H9 (cell line): ENCODE measurements around the gene ZNF652. TPM values are rescaled to one million over a fixed set of nuclear protein-coding genes. Genes with fewer than 3 reads are reported as not detected.
A peak's percentile ranks its signal among the peaks of the same experiment; 100 is the strongest.

ENCODE experiments used
- DNase-seq: peaks from one replicate; pipeline ENCODE4 v3.0.0-alpha.2; 2017
- H2AFZ ChIP-seq: one replicate; pipeline ENCODE4 v1.6.1; 2013; ENCODE audit warnings: mild to moderate bottlenecking, low read length, control low read depth, moderate library complexity
- H2AK5ac ChIP-seq: 2 replicates; pipeline ENCODE4 v1.6.1; 2013; ENCODE audit warnings: low read length, control low read depth, mixed read lengths; ENCODE audit not compliant: insufficient read length
- H2BK120ac ChIP-seq: one replicate; pipeline ENCODE4 v1.6.1; 2013; ENCODE audit warnings: low read depth, mild to moderate bottlenecking, low read length, control low read depth, inconsistent platforms; ENCODE audit not compliant: poor library complexity, severe bottlenecking
- H2BK12ac ChIP-seq: 2 replicates; pipeline ENCODE4 v1.6.1; 2013; ENCODE audit warnings: low read length, control low read depth, mixed read lengths, low read depth; ENCODE audit not compliant: insufficient read length
- H2BK15ac ChIP-seq: 2 replicates; pipeline ENCODE4 v1.6.1; 2013; ENCODE audit warnings: low read depth, low read length, control low read depth
- H2BK20ac ChIP-seq: one replicate; pipeline ENCODE4 v1.6.1; 2013; ENCODE audit warnings: low read depth, mild to moderate bottlenecking, low read length, control low read depth, inconsistent platforms; ENCODE audit not compliant: poor library complexity, severe bottlenecking
- H2BK5ac ChIP-seq: 2 replicates; pipeline ENCODE4 v1.6.1; 2013; ENCODE audit warnings: low read length, control low read depth, mixed read lengths; ENCODE audit not compliant: insufficient read length
- H3K14ac ChIP-seq: 2 replicates; pipeline ENCODE4 v1.6.1; 2013; ENCODE audit warnings: low read length, control low read depth; ENCODE audit not compliant: insufficient read depth
- H3K18ac ChIP-seq: 2 replicates; pipeline ENCODE4 v1.6.1; 2013; ENCODE audit warnings: low read depth, mild to moderate bottlenecking, mixed read lengths, low read length, control low read depth; ENCODE audit not compliant: insufficient read length
- H3K23ac ChIP-seq: 2 replicates; pipeline ENCODE4 v1.6.1; 2013; ENCODE audit warnings: low read length, control low read depth, mixed read lengths, low read depth; ENCODE audit not compliant: insufficient read length
- H3K23me2 ChIP-seq: 2 replicates; pipeline ENCODE4 v1.6.1; 2013; ENCODE audit warnings: low read depth, mild to moderate bottlenecking, mixed read lengths, low read length, control low read depth; ENCODE audit not compliant: insufficient read length, poor library complexity, severe bottlenecking
- H3K27ac ChIP-seq: 2 replicates; pipeline ENCODE4 v1.5.1; 2013; ENCODE audit warnings: low read length, control low read depth, mixed read lengths, low read depth; ENCODE audit not compliant: insufficient read length
- H3K27me3 ChIP-seq: 2 replicates; pipeline ENCODE4 v1.6.1; 2013; ENCODE audit warnings: low read length, control low read depth, inconsistent platforms; ENCODE audit not compliant: insufficient read depth
- H3K4ac ChIP-seq: 2 replicates; pipeline ENCODE4 v1.6.1; 2013; ENCODE audit warnings: low read depth, mild to moderate bottlenecking, control low read depth, inconsistent platforms, low read length, moderate library complexity
- H3K4me1 ChIP-seq: 2 replicates; pipeline ENCODE4 v1.6.1; 2013; ENCODE audit warnings: low read length, control low read depth, inconsistent platforms; ENCODE audit not compliant: insufficient read depth
- H3K4me2 ChIP-seq: 2 replicates; pipeline ENCODE4 v1.6.1; 2013; ENCODE audit warnings: low read length, control low read depth, mixed read lengths; ENCODE audit not compliant: insufficient read length, insufficient read depth
- H3K56ac ChIP-seq: 2 replicates; pipeline ENCODE4 v1.6.1; 2013; ENCODE audit warnings: low read depth, mild to moderate bottlenecking, mixed read lengths, low read length, control low read depth; ENCODE audit not compliant: insufficient read length
- H3K79me1 ChIP-seq: 2 replicates; pipeline ENCODE4 v1.6.1; 2013; ENCODE audit warnings: low read depth, mild to moderate bottlenecking, moderate library complexity, low read length, control low read depth, inconsistent platforms; ENCODE audit not compliant: insufficient read depth, poor library complexity, severe bottlenecking
- H3K79me2 ChIP-seq: 2 replicates; pipeline ENCODE4 v1.6.1; 2013; ENCODE audit warnings: low read length, control low read depth, inconsistent platforms; ENCODE audit not compliant: insufficient read depth
- H3K9ac ChIP-seq: 2 replicates; pipeline ENCODE4 v1.6.1; 2013; ENCODE audit warnings: low read length, control low read depth, mixed read lengths; ENCODE audit not compliant: insufficient read length; ENCODE audit errors: extremely low read depth
- H3K9me3 ChIP-seq: one replicate; pipeline ENCODE4 v1.6.1; 2013; ENCODE audit warnings: low read depth, low read length, inconsistent platforms; ENCODE audit not compliant: control insufficient read depth
- H3T11ph ChIP-seq: one replicate; pipeline ENCODE4 v1.6.1; 2013; ENCODE audit warnings: mild to moderate bottlenecking, low read length, control low read depth, inconsistent platforms
- H4K20me1 ChIP-seq: one replicate; pipeline ENCODE4 v1.6.1; 2013; ENCODE audit not compliant: control insufficient read depth, insufficient read length, insufficient read depth
- H4K5ac ChIP-seq: 2 replicates; pipeline ENCODE4 v1.6.1; 2013; ENCODE audit warnings: low read depth, mild to moderate bottlenecking, mixed read lengths, low read length, control low read depth; ENCODE audit not compliant: insufficient read length
- H4K8ac ChIP-seq: replicated peaks from 2 replicates; pipeline ENCODE4 v1.6.1; 2013; ENCODE audit warnings: low read length, control low read depth, mixed read lengths, low read depth; ENCODE audit not compliant: insufficient read length
- H4K91ac ChIP-seq: 2 replicates; pipeline ENCODE4 v1.6.1; 2013; ENCODE audit warnings: low read depth, mild to moderate bottlenecking, moderate library complexity, mixed read lengths, low read length, control low read depth; ENCODE audit not compliant: insufficient read length
- H3K27ac Mint-ChIP-seq, 3 experiments: 2 replicates in 2 of 3; 3 replicates in 1 of 3; pipeline ENCODE4 v1.8.0; 2020 to 2021; ENCODE audit warnings: mixed read lengths in 3 of 3, mild to moderate bottlenecking in 1 of 3, moderate library complexity in 1 of 3
- H3K27me3 Mint-ChIP-seq: 2 replicates; pipeline ENCODE4 v1.8.0; 2021; ENCODE audit warnings: low read depth, mild to moderate bottlenecking, moderate library complexity, mixed read lengths
- H3K36me3 Mint-ChIP-seq, 3 experiments: 2 replicates in 2 of 3; 3 replicates in 1 of 3; pipeline ENCODE4 v1.8.0; 2020 to 2021; ENCODE audit warnings: low read depth in 3 of 3, mixed read lengths in 3 of 3; ENCODE audit not compliant: insufficient read depth in 1 of 3
- H3K4me1 Mint-ChIP-seq, 2 experiments: 2 replicates each; pipeline ENCODE4 v1.8.0; 2020; ENCODE audit warnings: mixed read lengths in 2 of 2
- H3K4me3 Mint-ChIP-seq, 2 experiments: 2 replicates in 1 of 2; 3 replicates in 1 of 2; pipeline ENCODE4 v1.8.0; 2020 to 2021; ENCODE audit warnings: mild to moderate bottlenecking in 2 of 2, mixed read lengths in 2 of 2, moderate library complexity in 1 of 2
- H3K9me3 Mint-ChIP-seq, 2 experiments: 2 replicates in 1 of 2; 3 replicates in 1 of 2; pipeline ENCODE4 v1.8.0; 2020; ENCODE audit warnings: mild to moderate bottlenecking in 2 of 2, mixed read lengths in 2 of 2, moderate library complexity in 1 of 2
- CTCF ChIP-seq: fragments of 200-600 bp; sonication (generic); conservative IDR thresholded peaks from 3 replicates; pipeline ENCODE4 v1.8.0; 2021; ENCODE audit warnings: antibody characterized with exemption, mild to moderate bottlenecking
- WGBS: extraction: QIAGEN DNeasy Blood & Tissue Kit; methylation state at CpG from one replicate; pipeline ENCODE4 v1.1.7; 2013; ENCODE audit warnings: missing lambda C conversion rate, low lambda C conversion rate, mixed read lengths; ENCODE audit not compliant: insufficient read length; ENCODE audit errors: extremely low coverage; 5-methylcytosine and 5-hydroxymethylcytosine counted together
- total RNA-seq: library from RNA; stranded (reverse); gene quantifications from 2 replicates; pipeline ENCODE4 v1.2.1, GENCODE V29; 2021

The ZNF652 gene
- total RNA-seq, 1 experiment from 2014 or later, result 33.6 TPM

- H3K4me1 ChIP-seq, result no peaks in the 10 kb centered on the region
- no peak overlapping the region for H2BK5ac ChIP-seq
- no peak for TF ChIP-seq CTCF
- no peak overlapping the region for H4K91ac ChIP-seq
- H4K5ac ChIP-seq, result no peak overlapping the region
- H2AK5ac ChIP-seq, result no peak overlapping the region
- no peak overlapping the region for H3K4ac ChIP-seq
- peaks cover 4% of the 10 kb centered on the region; the same call in 1 of the 2 replicates for H3K79me2 ChIP-seq
- Mint-ChIP-seq H3K27me3 (no peaks in the 10 kb centered on the region), H3K27ac (peak overlapping the region in 2 of 3 experiments; percentile 27 to 38; a peak in 3 of 7 replicates), H3K36me3 (peaks cover 0 to under 1% (median 0%) of the 10 kb centered on the region in 3 experiments; a peak in 1 of 7 replicates), H3K4me1 (peaks cover 10 to 19% of the 10 kb centered on the region in 2 experiments), H3K4me3 (no peak overlapping the region; a peak in 1 of 5 replicates), H3K9me3 (no peaks in the 10 kb centered on the region)
- H3T11ph ChIP-seq, result no peak overlapping the region
- no peak overlapping the region for H2AFZ ChIP-seq
- no peak overlapping the region for H2BK15ac ChIP-seq
- no peak overlapping the region for H3K14ac ChIP-seq
- no peaks in the 10 kb centered on the region for H3K27me3 ChIP-seq
- no peaks in the 10 kb centered on the region for H3K9me3 ChIP-seq
- no peak overlapping the region for H3K9ac ChIP-seq
- no peak overlapping the region for H3K23ac ChIP-seq
- H3K18ac ChIP-seq, result no peak overlapping the region
- DNase-seq, result no peak
- WGBS, result no CpG with 5 or more reads among the region's 4 CpGs
- H3K79me1 ChIP-seq, result peaks cover 13% of the 10 kb centered on the region
- no peak overlapping the region for H3K4me2 ChIP-seq
- H3K23me2 ChIP-seq, result no peaks in the 10 kb centered on the region
- no peak overlapping the region for H2BK20ac ChIP-seq
- no peak overlapping the region for H2BK12ac ChIP-seq
- no peak overlapping the region for H2BK120ac ChIP-seq
- no peak overlapping the region for H3K56ac ChIP-seq
- no peaks in the 10 kb centered on the region for H4K20me1 ChIP-seq
- H4K8ac ChIP-seq, result no peak overlapping the region
- H3K27ac ChIP-seq, result no peak overlapping the region
These were observed 23.2 kb downstream of the ZNF652 start for GRCh38 chr17:49338883-49339282.
